HEK293 (cell line): ENCODE measurements around the gene TLNRD1.

Experiments
- EGR2 ChIP-seq: fragments of 450-650 bp; formaldehyde crosslinking; IDR thresholded peaks from 2 replicates; pipeline ENCODE4 v1.5.1; 2016; ENCODE audit warnings: low read depth, missing biosample characterization, missing genetic modification characterization
- GLIS2 ChIP-seq: fragments of 450-650 bp; formaldehyde crosslinking; IDR thresholded peaks from 2 replicates; pipeline ENCODE4 v1.5.1; 2016; ENCODE audit warnings: missing biosample characterization, missing genetic modification characterization
- INSM2 ChIP-seq: fragments of 450-650 bp; formaldehyde crosslinking; IDR thresholded peaks from 2 replicates; pipeline ENCODE4 v1.5.1; 2016; ENCODE audit warnings: missing biosample characterization, missing genetic modification characterization
- KLF1 ChIP-seq: fragments of 450-650 bp; formaldehyde crosslinking; IDR thresholded peaks from 2 replicates; pipeline ENCODE4 v1.5.1; 2016; ENCODE audit warnings: missing biosample characterization, missing genetic modification characterization
- KLF9 ChIP-seq: fragments of 450-650 bp; formaldehyde crosslinking; IDR thresholded peaks from 2 replicates; pipeline ENCODE4 v1.5.1; 2016; ENCODE audit warnings: missing biosample characterization, missing genetic modification characterization, low read depth
- PRDM1 ChIP-seq: fragments of 450-650 bp; formaldehyde crosslinking; IDR thresholded peaks from 2 replicates; pipeline ENCODE4; 2016; ENCODE audit warnings: missing biosample characterization, missing genetic modification characterization
- WT1 ChIP-seq: fragments of 450-650 bp; formaldehyde crosslinking; IDR thresholded peaks from 2 replicates; pipeline ENCODE4 v1.5.1; 2016; ENCODE audit warnings: missing biosample characterization, missing genetic modification characterization
- ZBTB11 ChIP-seq: fragments of 450-650 bp; formaldehyde crosslinking; conservative IDR thresholded peaks from 2 replicates; pipeline ENCODE4 v1.5.1; 2016; ENCODE audit warnings: low read depth, missing biosample characterization, missing genetic modification characterization
- ZBTB20 ChIP-seq: fragments of 450-650 bp; formaldehyde crosslinking; IDR thresholded peaks from 2 replicates; pipeline ENCODE4 v1.5.1; 2016; ENCODE audit warnings: missing biosample characterization, missing genetic modification characterization
- ZBTB26 ChIP-seq: fragments of 450-650 bp; formaldehyde crosslinking; optimal IDR thresholded peaks from 2 replicates; pipeline ENCODE3; 2016; ENCODE audit warnings: missing biosample characterization, mild to moderate bottlenecking, missing genetic modification characterization
- ZFHX2 ChIP-seq: fragments of 450-650 bp; formaldehyde crosslinking; conservative IDR thresholded peaks from 2 replicates; pipeline ENCODE4 v1.5.1; 2016; ENCODE audit warnings: missing biosample characterization, missing genetic modification characterization
- ZNF132 ChIP-seq: fragments of 450-650 bp; formaldehyde crosslinking; IDR thresholded peaks from 2 replicates; pipeline ENCODE4 v1.5.1; 2017; ENCODE audit warnings: missing biosample characterization, missing genetic modification characterization, borderline replicate concordance
- ZNF146 ChIP-seq: fragments of 450-650 bp; formaldehyde crosslinking; IDR thresholded peaks from 2 replicates; pipeline ENCODE4 v1.5.1; 2016; ENCODE audit warnings: missing biosample characterization, missing genetic modification characterization
- ZNF155 ChIP-seq: fragments of 450-650 bp; formaldehyde crosslinking; IDR thresholded peaks from 2 replicates; pipeline ENCODE4 v1.5.1; 2016; ENCODE audit warnings: missing biosample characterization, missing genetic modification characterization
- ZNF211 ChIP-seq: fragments of 450-650 bp; formaldehyde crosslinking; IDR thresholded peaks from 2 replicates; pipeline ENCODE4 v1.5.1; 2016; ENCODE audit warnings: low read depth, missing biosample characterization, missing genetic modification characterization
- ZNF248 ChIP-seq: fragments of 450-650 bp; formaldehyde crosslinking; IDR thresholded peaks from 2 replicates; pipeline ENCODE4 v1.5.1; 2017; ENCODE audit warnings: missing biosample characterization, missing genetic modification characterization
- ZNF292 ChIP-seq: fragments of 450-650 bp; formaldehyde crosslinking; IDR thresholded peaks from 2 replicates; pipeline ENCODE4 v1.5.1; 2016; ENCODE audit warnings: low read depth, missing biosample characterization, missing genetic modification characterization, borderline replicate concordance
- ZNF398 ChIP-seq: fragments of 450-650 bp; formaldehyde crosslinking; IDR thresholded peaks from 2 replicates; pipeline ENCODE4 v1.5.1; 2017; ENCODE audit warnings: missing biosample characterization, missing genetic modification characterization
- ZNF514 ChIP-seq: fragments of 450-650 bp; formaldehyde crosslinking; IDR thresholded peaks from 2 replicates; pipeline ENCODE4 v1.5.1; 2016; ENCODE audit warnings: missing biosample characterization, missing genetic modification characterization
- ZNF555 ChIP-seq: fragments of 450-650 bp; formaldehyde crosslinking; conservative IDR thresholded peaks from 2 replicates; pipeline ENCODE4 v1.5.1; 2017; ENCODE audit warnings: missing biosample characterization, mild to moderate bottlenecking, missing genetic modification characterization, inconsistent platforms
- ZNF571 ChIP-seq: fragments of 450-650 bp; formaldehyde crosslinking; IDR thresholded peaks from 2 replicates; pipeline ENCODE4 v1.5.0; 2017; ENCODE audit warnings: missing biosample characterization, missing genetic modification characterization
- ZNF626 ChIP-seq: fragments of 450-650 bp; sonication (Bioruptor Pico); formaldehyde crosslinking; IDR thresholded peaks from 2 replicates; pipeline ENCODE4 v1.5.1; 2018; ENCODE audit warnings: missing biosample characterization, missing genetic modification characterization, inconsistent platforms
- ZNF629 ChIP-seq: fragments of 450-650 bp; formaldehyde crosslinking; IDR thresholded peaks from 2 replicates; pipeline ENCODE4 v1.5.1; 2017; ENCODE audit warnings: missing biosample characterization, missing genetic modification characterization
- ZNF645 ChIP-seq: fragments of 450-650 bp; formaldehyde crosslinking; IDR thresholded peaks from 2 replicates; pipeline ENCODE4; 2016; ENCODE audit warnings: missing biosample characterization, missing genetic modification characterization
- ZNF670 ChIP-seq: fragments of 450-650 bp; formaldehyde crosslinking; IDR thresholded peaks from 2 replicates; pipeline ENCODE4 v1.5.1; 2016; ENCODE audit warnings: missing biosample characterization, missing genetic modification characterization, low read depth
- ZNF707 ChIP-seq: fragments of 450-650 bp; formaldehyde crosslinking; IDR thresholded peaks from 2 replicates; pipeline ENCODE4 v1.5.1; 2016; ENCODE audit warnings: missing biosample characterization, missing genetic modification characterization
- ZNF768 ChIP-seq: fragments of 450-650 bp; formaldehyde crosslinking; IDR thresholded peaks from 2 replicates; pipeline ENCODE4 v1.5.1; 2018; ENCODE audit warnings: missing biosample characterization, mild to moderate bottlenecking, missing genetic modification characterization
- ZSCAN16 ChIP-seq: fragments of 450-650 bp; formaldehyde crosslinking; IDR thresholded peaks from 2 replicates; pipeline ENCODE4 v1.5.1; 2016; ENCODE audit warnings: missing biosample characterization, missing genetic modification characterization

The TLNRD1 gene

GRCh38 chr15:81000624-81001151 lies at the start of gene TLNRD1 (continued):
- TF ChIP-seq ZNF768 (tag by site-specific recombination) (no peak), ZNF132 (tag by site-specific recombination) (no peak), KLF9 (tag by site-specific recombination) (no peak; the same call in 1 of the 2 replicates), ZFHX2 (tag by site-specific recombination) (peak; percentile 87), PRDM1 (tag by site-specific recombination) (peak; percentile 52; the same call in 1 of the 2 replicates), ZNF211 (no peak), ZBTB11 (no peak; the same call in 1 of the 2 replicates), ZNF670 (no peak), GLIS2 (tag by site-specific recombination) (peak; percentile 95), ZNF146 (tag by site-specific recombination) (no peak), ZNF571 (tag by site-specific recombination) (no peak), ZNF398 (tag by site-specific recombination) (peak; percentile 99), ZNF626 (tag by site-specific recombination) (no peak), ZNF645 (tag by site-specific recombination) (no peak), ZNF555 (no peak), ZNF707 (tag by site-specific recombination) (no peak), ZSCAN16 (tag by site-specific recombination) (no peak), ZBTB20 (tag by site-specific recombination) (peak; percentile 88), WT1 (tag by site-specific recombination) (no peak), ZNF292 (tag by site-specific recombination) (no peak), INSM2 (tag by site-specific recombination) (peak; percentile 12; the same call in 1 of the 2 replicates), ZNF629 (tag by site-specific recombination) (peak; percentile 77), ZNF514 (no peak), EGR2 (tag by site-specific recombination) (peak; percentile 74), ZBTB26 (no peak), ZNF248 (no peak), ZNF155 (no peak), KLF1 (tag by site-specific recombination) (0 out of 2 replicates have a peak, but pooled peaks have one; percentile 13)
